Neural cell (in vitro differentiated cells): ENCODE results near the gene FAM193B. TPM values are rescaled to one million over a fixed set of nuclear protein-coding genes. Genes with fewer than 3 reads are reported as not detected.
"Not testable (repeated sequence)": the region's sequence is repeated elsewhere in the genome, so short reads cannot be mapped to it uniquely, and the experiment has no call there.

Experiments
- H2AFZ ChIP-seq: fragments of 200-600, 300-800 bp; sonication (generic), shearing (Covaris generic); 2 replicates; pipeline ENCODE4 v1.6.0; 2014; ENCODE audit warnings: low read depth, mild to moderate bottlenecking, antibody characterized with exemption, low read length, moderate library complexity
- H3F3A ChIP-seq: fragments of 200-600 bp; shearing (Covaris generic); 2 replicates; pipeline ENCODE4 v1.6.1; 2016; ENCODE audit warnings: mild to moderate bottlenecking, moderate library complexity, mixed read lengths, antibody characterized with exemption, low read length; ENCODE audit not compliant: insufficient read depth, poor library complexity, severe bottlenecking
- H3K27ac ChIP-seq: fragments of 200-600, 300-800 bp; sonication (generic), shearing (Covaris generic); 2 replicates; pipeline ENCODE4 v1.5.1; 2014; ENCODE audit warnings: mild to moderate bottlenecking, low read length, moderate library complexity
- H3K27me3 ChIP-seq: fragments of 300-800, 200-600 bp; sonication (generic), shearing (Covaris generic); 2 replicates; pipeline ENCODE4 v1.6.0; 2014; ENCODE audit warnings: mild to moderate bottlenecking, low read depth, low read length, moderate library complexity; ENCODE audit not compliant: insufficient read depth
- H3K36me3 ChIP-seq: fragments of 300-800, 200-600 bp; sonication (generic), shearing (Covaris generic); 2 replicates; pipeline ENCODE4 v1.5.1; 2014; ENCODE audit warnings: mild to moderate bottlenecking, antibody characterized with exemption, low read length, moderate library complexity; ENCODE audit not compliant: insufficient read depth
- H3K4me2 ChIP-seq: fragments of 300-800, 200-600 bp; sonication (generic), shearing (Covaris generic); 2 replicates; pipeline ENCODE4 v1.6.0; 2014; ENCODE audit warnings: mild to moderate bottlenecking, low read length
- H3K4me3 ChIP-seq: fragments of 300-800, 200-600 bp; sonication (generic), shearing (Covaris generic); 2 replicates; pipeline ENCODE4 v1.5.1; 2014; ENCODE audit warnings: mild to moderate bottlenecking, low read length, moderate library complexity
- H3K79me2 ChIP-seq: fragments of 200-600 bp; shearing (Covaris generic); replicated peaks from 2 replicates; pipeline ENCODE4 v1.6.0; 2014; ENCODE audit warnings: mild to moderate bottlenecking, low read length, moderate library complexity; ENCODE audit not compliant: insufficient read depth
- H3K9ac ChIP-seq: fragments of 300-800, 200-600 bp; sonication (generic), shearing (Covaris generic); 2 replicates; pipeline ENCODE4 v1.6.1; 2016; ENCODE audit warnings: mild to moderate bottlenecking, low read length, mixed read lengths
- H3K9me2 ChIP-seq: fragments of 200-600 bp; shearing (Covaris generic); 2 replicates; pipeline ENCODE4 v1.6.1; 2016; ENCODE audit warnings: mild to moderate bottlenecking, low read length, mixed read lengths; ENCODE audit not compliant: insufficient read depth
- H3K9me3 ChIP-seq: fragments of 200-600, 300-800 bp; sonication (generic), shearing (Covaris generic); 2 replicates; pipeline ENCODE4 v1.6.1; 2016; ENCODE audit warnings: mild to moderate bottlenecking, mixed run types, low read length, moderate library complexity, mixed read lengths
- H4K20me1 ChIP-seq: fragments of 200-600 bp; shearing (Covaris generic); 2 replicates; pipeline ENCODE4 v1.6.1; 2016; ENCODE audit warnings: mild to moderate bottlenecking, mixed run types; ENCODE audit not compliant: insufficient read depth
- CTCF ChIP-seq: fragments of 450-650 bp; IDR thresholded peaks from 2 replicates; pipeline ENCODE4 v1.5.1; 2014; ENCODE audit warnings: antibody characterized with exemption, mild to moderate bottlenecking, moderate library complexity; ENCODE audit not compliant: poor library complexity, severe bottlenecking
- EP300 ChIP-seq: fragments of 450-650 bp; conservative IDR thresholded peaks from 2 replicates; pipeline ENCODE4 v1.6.1; 2014; ENCODE audit warnings: antibody characterized with exemption, mild to moderate bottlenecking, moderate library complexity; ENCODE audit not compliant: poor library complexity, severe bottlenecking
- EZH2 ChIP-seq: fragments of 200-600, 300-800 bp; shearing (Covaris generic), sonication (generic); IDR thresholded peaks from 2 replicates; pipeline ENCODE4 v1.6.1; 2014; ENCODE audit warnings: antibody characterized with exemption, low read length, borderline replicate concordance, mild to moderate bottlenecking; ENCODE audit not compliant: insufficient read depth, poor library complexity, severe bottlenecking
- MXI1 ChIP-seq: fragments of 450-650 bp; conservative IDR thresholded peaks from 2 replicates; pipeline ENCODE4 v1.6.1; 2014; ENCODE audit warnings: antibody characterized with exemption, mild to moderate bottlenecking; ENCODE audit not compliant: poor library complexity, severe bottlenecking
- POLR2AphosphoS5 ChIP-seq: IDR thresholded peaks from 2 replicates; pipeline ENCODE4 v1.6.1; 2012
- RAD21 ChIP-seq: fragments of 450-650 bp; conservative IDR thresholded peaks from 2 replicates; pipeline ENCODE4 v1.6.1; 2014; ENCODE audit warnings: antibody characterized with exemption, mild to moderate bottlenecking, moderate library complexity
- SMC3 ChIP-seq: fragments of 450-650 bp; conservative IDR thresholded peaks from 2 replicates; pipeline ENCODE4 v1.6.1; 2014; ENCODE audit warnings: antibody characterized with exemption, mild to moderate bottlenecking, moderate library complexity; ENCODE audit not compliant: poor library complexity
- TAF1 ChIP-seq: IDR thresholded peaks from 2 replicates; pipeline ENCODE4 v1.6.1; 2012; ENCODE audit warnings: low read depth
- polyA plus RNA-seq: library from polyadenylated mRNA; depleted of rRNA; stranded (reverse); fragments of >200 nt; gene quantifications from 2 replicates; pipeline ENCODE4 v1.2.3, GENCODE V29; 2014

The FAM193B gene
- polyA plus RNA-seq, 1 donor from 2014 or later = 79.2 TPM

GRCh38 chr5:177565046-177565445 lies 10.7 kb upstream of the FAM193B start:
- Histone ChIP-seq H3K27me3 (no peaks in the 10 kb centered on the region), H3K79me2 (no peaks in the 10 kb centered on the region), H3K9me2 (no peaks in the 10 kb centered on the region), H4K20me1 (no peaks in the 10 kb centered on the region), H3K9ac (no peak overlapping the region), H2AFZ (no peak overlapping the region), H3F3A (no peaks in the 10 kb centered on the region), H3K4me3 (no peak overlapping the region), H3K27ac (no peak overlapping the region), H3K36me3 (no peaks in the 10 kb centered on the region), H3K4me2 (no peak overlapping the region), H3K9me3 (no peaks in the 10 kb centered on the region)
- TF ChIP-seq RAD21 (no peak), EP300 (no peak), CTCF (no peak), EZH2 (no peak), SMC3 (no peak), TAF1 (no peak), MXI1 (no peak), POLR2AphosphoS5 (no peak)

- H3K79me2 ChIP-seq, H2AFZ ChIP-seq, H3K4me2 ChIP-seq, H3K27me3 ChIP-seq, H3K9ac ChIP-seq, H3K4me3 ChIP-seq, H3F3A ChIP-seq, H3K9me3 ChIP-seq, H3K27ac ChIP-seq, H3K9me2 ChIP-seq, H3K36me3 ChIP-seq, H4K20me1 ChIP-seq: not testable (repeated sequence)
Observed at GRCh38 chr5:177559446-177559941, 5.1 kb upstream of the FAM193B start.

- no peak overlapping the region for H3K9ac ChIP-seq
- H2AFZ ChIP-seq = no peak overlapping the region
- no peak overlapping the region for H3K4me3 ChIP-seq
- H3K9me2 ChIP-seq = no peaks in the 10 kb centered on the region
- no peaks in the 10 kb centered on the region for H3F3A ChIP-seq
- peaks cover 17% of the 10 kb centered on the region for H3K79me2 ChIP-seq
- H3K4me2 ChIP-seq = no peak overlapping the region
- H3K9me3 ChIP-seq = no peaks in the 10 kb centered on the region
- TF ChIP-seq POLR2AphosphoS5 (no peak), EP300 (no peak), RAD21 (no peak), EZH2 (no peak)
- H3K27ac ChIP-seq = no peak overlapping the region
- peaks cover 6% of the 10 kb centered on the region for H4K20me1 ChIP-seq
- H3K36me3 ChIP-seq = no peaks in the 10 kb centered on the region
- H3K27me3 ChIP-seq = no peaks in the 10 kb centered on the region
Observed at GRCh38 chr5:177557796-177558195, 3.4 kb upstream of the FAM193B start.
